Measurements from ENCODE around the gene FTL.

DNA sequence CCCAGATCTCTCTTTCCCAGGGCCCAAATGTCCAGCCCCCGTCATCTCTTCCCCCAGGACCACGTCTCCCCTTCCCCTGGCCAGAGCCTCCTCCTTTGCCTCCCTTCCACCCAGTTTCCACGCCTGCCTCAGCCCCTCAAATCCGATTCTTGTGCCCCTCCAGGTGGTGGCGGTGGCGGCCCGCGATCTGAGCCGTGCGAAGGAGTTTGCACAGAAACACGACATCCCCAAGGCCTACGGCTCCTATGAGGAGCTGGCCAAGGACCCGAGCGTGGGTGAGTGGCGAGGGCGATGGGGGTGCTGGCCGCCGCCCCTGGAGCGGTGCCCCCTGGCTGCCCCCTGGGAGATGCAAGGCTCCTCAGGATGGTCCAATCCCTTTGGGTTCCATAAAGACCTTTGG is 30.3 kb upstream of the FTL start:
- TF ChIP-seq POLR2A (IDR thresholded peaks at IDR 0.05) = no peak
- TF ChIP-seq, protein P1, sequence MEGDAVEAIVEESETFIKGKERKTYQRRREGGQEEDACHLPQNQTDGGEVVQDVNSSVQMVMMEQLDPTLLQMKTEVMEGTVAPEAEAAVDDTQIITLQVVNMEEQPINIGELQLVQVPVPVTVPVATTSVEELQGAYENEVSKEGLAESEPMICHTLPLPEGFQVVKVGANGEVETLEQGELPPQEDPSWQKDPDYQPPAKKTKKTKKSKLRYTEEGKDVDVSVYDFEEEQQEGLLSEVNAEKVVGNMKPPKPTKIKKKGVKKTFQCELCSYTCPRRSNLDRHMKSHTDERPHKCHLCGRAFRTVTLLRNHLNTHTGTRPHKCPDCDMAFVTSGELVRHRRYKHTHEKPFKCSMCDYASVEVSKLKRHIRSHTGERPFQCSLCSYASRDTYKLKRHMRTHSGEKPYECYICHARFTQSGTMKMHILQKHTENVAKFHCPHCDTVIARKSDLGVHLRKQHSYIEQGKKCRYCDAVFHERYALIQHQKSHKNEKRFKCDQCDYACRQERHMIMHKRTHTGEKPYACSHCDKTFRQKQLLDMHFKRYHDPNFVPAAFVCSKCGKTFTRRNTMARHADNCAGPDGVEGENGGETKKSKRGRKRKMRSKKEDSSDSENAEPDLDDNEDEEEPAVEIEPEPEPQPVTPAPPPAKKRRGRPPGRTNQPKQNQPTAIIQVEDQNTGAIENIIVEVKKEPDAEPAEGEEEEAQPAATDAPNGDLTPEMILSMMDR (IDR thresholded peaks at IDR 0.05) = no peak

Data from testis (tissue), 2 donors.